Suppressor macrophage (primary cell): ENCODE results near the gene GSTP1.
"Not testable (repeated sequence)": the region's sequence is repeated elsewhere in the genome, so short reads cannot be mapped to it uniquely, and the experiment has no call there.

Source experiments
- DNase-seq, 4 experiments: peaks; one replicate each; pipeline ENCODE4 v3.0.0-alpha.2; 2020 to 2022

The GSTP1 gene

DNA sequence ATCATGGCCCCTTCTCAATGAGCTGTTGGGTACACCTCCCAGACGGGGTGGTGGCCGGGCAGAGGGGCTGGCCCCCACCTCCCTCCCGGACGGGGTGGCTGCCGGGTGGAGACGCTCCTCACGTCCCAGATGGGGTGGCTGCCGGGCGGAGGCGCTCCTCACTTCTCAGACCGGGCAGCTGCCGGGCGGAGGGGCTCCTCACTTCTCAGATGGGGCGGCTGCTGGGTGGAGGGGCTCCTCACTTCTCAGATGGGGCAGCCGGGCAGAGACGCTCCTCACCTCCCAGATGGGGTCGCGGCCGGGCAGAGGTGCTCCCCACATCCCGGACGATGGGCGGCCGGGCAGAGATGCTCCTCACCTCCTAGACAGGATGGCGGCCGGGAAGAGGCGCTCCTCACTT, 14.4 kb downstream of the GSTP1 start:
- DNase-seq: not testable (repeated sequence)

DNA sequence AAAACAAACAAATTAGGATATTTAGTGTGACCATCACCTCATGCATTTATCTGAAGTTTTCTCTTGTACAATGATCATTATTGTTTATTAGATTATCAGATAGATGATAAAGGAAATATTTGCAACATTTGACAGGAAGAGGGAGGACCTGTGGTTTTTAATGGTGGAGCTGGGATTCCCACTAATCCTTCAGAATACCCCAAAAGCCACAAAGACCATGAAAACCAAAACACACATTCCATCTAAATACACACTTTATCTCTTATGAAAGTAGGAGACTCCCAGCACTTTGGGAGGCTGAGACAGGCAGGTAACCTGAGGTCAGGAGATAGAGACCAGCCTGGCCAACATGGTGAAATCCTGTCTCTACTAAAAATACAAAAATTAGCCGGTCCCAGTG, 15.5 kb downstream of the GSTP1 start:
- no peak for DNase-seq

DNA sequence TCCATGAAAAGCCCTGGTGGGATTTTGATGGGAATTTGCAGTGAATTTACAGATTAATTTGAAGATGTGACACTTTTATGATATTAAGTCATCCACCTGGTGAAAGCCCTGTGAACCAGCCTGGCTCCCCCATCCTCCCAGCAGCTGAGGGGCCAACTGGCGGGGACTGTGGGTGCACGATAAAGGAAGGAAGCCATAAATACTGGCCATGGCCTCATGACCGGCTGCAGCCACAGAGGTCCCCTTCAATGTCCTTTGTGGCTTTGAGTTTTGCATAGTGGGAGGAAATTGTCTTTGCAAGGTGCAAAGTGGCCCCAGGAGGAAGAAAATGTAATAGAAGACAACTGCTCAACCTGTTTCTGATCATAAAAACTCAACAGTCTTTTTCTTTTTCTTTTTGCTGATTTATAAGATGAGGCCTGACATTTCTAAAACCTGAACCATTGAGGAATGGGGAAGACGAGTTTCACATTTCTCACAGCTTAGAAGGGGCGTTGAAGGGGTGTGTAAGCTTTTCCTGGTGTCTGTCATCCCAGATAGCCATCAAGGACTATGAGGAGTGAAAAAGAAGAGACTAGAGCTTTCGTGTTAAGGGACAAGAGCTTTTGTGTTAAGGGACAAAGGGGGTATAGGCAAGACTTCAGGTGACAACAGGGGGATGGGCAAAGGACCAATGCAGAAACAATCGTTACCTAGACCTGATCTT, 16.9 kb downstream of the GSTP1 start:
- DNase-seq: peak in 1 of 4 experiments; percentile 23

DNA sequence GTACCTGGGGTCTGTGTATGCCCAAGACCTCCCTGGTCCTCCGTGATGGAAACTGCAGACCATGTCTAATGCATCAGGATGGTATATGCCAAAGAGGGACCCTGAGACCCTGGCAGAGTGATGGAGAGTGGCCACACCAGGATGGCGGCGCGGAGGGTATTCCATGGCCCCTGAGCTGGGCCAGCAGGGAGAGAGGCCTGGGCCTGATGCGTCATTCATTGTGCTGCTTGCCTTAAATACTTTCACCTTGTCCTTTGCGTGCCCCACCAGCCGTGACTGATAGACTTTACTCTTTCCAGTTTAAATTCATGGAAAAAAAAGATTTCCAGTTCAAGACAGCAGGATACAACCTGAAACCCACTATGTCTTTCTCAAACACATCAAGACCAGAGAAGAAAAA, 17.5 kb downstream of the GSTP1 start:
- DNase-seq: no peak

DNA sequence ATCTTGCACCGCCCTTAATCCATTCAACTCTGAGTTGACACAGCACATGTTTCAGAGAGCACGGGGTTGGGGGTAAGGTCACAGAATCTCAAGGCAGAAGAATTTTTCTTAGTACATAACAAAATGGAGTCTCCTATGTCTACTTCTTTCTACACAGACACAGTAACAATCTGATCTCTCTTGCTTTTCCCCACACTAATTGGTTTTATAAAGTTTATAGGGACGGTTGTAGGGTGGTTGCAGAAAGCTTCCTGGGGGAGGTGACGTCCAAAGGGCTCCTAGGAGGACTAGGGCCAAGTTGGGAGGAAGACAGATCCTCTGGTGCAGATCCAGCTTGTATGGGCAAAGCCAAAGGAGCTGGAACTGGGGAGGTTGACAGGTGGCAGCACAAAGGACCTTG, 20.5 kb downstream of the GSTP1 start:
- not testable (repeated sequence) for DNase-seq

DNA sequence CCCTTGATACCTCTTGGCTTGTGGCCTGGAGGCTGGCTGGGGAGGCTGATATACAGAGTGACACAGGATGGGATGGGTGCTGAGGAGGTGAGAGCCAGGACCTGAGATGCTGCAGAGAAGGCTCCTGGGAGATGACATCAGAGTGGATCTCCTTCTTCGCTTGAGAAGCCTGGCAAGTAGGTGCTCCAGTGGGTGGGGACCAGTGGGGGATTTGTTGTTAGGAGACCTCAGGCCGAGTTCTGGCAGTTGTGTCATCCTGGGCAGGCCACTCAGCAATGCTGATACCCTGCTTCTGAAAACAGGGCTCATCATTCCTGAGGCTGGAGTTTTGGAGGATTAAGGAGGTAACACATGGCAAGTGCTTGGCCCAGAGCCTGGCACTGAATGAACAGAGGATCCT, 21.2 kb downstream of the GSTP1 start:
- DNase-seq: no peak

DNA sequence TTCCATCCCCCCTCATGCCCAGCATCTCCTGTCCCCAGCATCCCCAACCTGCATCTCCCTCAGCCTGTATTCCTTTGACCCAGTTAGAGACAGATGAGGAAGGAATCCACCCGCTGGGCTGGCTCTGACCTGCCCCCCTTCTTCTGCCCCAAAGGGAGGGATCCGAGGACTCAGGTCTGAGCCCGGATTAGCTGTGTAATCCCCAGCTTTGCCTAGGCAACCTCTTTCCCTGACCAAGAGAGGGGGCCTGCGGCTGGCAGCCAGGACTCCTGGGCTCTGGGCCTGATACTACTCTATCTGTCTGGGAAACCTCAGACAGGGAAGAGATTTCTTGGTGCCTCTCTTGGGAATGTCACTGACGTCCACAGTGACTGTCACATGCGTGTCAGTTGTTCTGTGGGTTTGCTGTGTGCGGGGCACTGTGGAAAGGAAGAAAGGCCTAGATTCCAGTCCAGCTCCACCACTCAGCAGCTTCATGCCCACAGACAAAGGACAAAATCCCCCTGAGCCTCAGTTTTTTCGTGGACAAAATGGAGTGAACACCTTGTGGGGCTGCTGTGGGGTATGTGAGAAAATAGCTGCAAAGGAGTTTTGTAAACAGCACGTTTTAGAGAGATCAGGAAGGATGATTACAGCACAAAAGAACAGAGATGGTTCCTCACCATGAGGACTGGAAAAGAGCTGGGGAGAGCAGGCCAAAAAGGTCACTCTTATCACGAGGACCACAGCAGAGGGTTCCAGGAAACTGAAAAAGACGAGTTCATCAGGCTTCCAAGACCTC, 21.8 kb downstream of the GSTP1 start:
- DNase-seq: no peak

DNA sequence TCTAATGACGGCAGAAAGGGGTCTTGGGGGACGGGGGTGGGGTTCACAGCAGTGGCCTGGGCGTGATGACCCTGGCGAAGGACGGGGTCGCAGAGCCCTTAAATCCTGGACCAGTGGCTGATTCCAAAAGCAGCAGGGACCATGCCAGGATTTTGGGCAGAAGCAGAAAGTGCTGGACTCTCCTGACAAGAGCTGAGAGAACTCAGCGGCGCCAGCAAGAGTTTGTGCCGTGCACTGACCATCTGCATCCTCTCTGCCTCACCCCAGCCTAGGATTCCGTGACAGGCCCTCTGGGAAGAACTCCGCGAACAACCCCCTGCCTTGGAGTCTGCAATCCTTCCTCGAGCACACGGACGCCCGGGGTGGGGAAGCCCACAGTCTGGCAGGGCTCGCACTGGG, 22.5 kb downstream of the GSTP1 start:
- DNase-seq: no peak

DNA sequence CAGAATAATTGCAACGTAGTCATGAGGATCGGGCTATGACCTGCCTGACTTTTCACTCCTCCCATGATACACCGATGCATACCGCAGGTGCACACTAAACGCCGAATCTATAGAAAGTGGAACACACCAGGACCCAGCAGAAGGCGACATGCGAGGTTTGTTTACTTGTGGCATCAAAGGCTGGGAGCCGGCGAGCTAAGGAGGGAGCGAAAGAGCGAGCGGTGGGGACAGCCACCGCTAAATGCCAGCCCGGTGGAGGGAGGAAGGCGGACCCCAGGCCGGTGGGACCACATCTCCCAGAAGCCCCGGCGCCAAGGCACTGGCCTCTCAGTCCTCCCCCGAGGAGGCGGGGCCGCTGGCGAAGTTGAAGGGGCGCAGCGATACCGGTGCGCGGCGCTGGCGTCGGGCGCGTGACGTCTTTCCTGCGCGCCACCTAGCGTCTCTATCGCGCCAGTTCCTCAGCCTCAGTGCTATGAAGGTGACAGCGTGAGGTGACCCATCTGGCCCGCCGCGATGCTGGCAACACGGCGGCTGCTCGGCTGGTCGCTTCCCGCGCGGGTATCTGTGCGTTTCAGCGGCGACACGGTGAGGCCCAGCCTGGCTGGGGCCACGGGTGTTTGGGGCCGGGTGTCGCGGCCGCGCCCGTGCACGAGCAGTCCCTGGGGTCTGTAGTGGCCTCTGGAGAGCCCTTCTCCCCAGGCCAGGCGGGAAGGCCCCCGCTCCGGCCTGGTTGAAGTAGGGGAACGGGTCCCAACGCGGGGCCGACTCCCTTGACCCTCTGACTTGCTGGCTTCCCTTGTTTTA, 23.1 kb downstream of the GSTP1 start, which contains the start of gene NDUFV1:
NDUFV1 (plus strand) TSS at position 445 of the 804 bp plus-strand sequence; CDS start at position 514, 69 bp downstream.
- peak; percentile 96 to 98 (median 97) for DNase-seq

DNA sequence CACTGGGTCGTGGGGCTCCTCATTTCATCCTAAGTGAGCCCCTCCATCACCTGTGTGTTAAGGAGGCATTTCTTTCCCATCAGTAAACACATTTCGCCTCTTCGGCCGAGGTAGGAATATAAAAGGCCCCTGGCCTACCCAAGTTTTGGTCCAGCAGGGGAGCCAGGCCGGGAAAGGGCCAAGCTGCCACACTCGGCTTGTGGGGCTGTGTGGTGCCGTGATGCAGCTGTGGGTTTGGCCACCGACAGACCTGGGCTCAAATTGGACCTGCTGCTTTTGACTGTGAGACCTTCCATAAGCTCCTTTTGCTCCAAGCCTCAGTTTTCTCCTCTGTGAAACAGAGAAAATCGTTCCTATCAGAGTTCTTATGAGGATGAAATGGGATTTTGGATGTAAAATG, 23.9 kb downstream of the GSTP1 start:
- DNase-seq: no peak

DNA sequence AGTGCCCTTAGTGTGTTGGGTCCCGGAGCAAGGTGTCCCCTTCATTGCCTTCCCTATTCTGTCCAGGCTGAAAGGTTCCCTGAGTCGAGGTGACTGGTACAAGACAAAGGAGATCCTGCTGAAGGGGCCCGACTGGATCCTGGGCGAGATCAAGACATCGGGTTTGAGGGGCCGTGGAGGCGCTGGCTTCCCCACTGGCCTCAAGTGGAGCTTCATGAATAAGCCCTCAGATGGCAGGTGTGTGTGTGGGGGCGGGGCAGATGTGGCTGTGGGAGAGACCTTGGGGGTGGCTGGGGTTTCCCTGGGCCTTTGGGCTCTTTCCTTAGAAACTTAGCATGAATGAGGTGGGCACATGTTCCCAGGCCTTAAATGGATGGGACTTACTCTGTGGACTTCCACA, 24.9 kb downstream of the GSTP1 start:
- DNase-seq: no peak

DNA sequence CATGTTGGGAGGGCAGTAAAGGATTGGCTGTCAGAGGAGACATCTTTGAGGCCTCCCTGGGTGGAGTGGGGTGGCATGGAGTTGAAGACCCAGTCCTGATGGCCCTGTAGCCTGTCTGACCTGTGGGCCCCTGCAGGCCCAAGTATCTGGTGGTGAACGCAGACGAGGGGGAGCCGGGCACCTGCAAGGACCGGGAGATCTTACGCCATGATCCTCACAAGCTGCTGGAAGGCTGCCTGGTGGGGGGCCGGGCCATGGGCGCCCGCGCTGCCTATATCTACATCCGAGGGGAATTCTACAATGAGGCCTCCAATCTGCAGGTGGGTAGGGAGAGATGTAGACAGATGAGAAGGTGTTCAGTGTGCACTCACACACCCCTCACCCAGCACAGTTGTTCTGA, 25.7 kb downstream of the GSTP1 start:
- DNase-seq: no peak

DNA sequence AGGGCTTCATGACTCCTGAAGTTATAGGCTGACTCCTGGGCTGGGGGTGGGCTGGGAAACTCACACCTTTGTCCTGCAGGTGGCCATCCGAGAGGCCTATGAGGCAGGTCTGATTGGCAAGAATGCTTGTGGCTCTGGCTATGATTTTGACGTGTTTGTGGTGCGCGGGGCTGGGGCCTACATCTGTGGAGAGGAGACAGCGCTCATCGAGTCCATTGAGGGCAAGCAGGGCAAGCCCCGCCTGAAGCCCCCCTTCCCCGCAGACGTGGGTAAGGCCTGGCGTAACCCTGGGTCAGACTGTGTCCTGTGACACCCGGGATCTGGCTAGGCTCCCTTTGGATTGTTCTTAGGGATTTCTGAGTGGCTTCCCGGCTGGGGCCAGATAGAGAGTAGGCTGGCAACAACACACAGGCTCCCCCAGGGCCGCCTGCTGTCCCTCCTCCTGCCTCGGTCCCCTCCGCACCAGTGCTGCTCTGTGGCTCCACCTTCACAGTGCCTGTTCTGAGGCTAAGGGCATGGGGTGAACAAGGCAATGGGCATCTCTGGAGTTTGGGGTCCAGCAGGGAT, 26.8 kb downstream of the GSTP1 start:
- no peak for DNase-seq

DNA sequence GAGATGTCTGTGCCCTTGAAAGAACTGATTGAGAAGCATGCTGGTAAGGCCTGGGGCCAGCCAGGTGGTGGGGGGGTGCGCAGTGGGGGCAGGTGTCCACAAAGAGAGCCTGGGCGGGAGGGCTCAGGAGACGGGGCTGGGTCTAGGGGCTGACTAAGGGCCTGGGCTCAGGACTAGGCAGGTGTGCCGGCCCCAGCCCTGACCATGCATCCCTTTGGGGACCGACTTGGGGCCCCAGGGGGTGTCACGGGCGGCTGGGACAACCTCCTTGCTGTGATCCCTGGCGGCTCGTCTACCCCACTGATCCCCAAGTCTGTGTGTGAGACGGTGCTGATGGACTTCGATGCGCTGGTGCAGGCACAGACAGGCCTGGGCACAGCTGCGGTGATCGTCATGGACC, 27.6 kb downstream of the GSTP1 start:
- no peak for DNase-seq

DNA sequence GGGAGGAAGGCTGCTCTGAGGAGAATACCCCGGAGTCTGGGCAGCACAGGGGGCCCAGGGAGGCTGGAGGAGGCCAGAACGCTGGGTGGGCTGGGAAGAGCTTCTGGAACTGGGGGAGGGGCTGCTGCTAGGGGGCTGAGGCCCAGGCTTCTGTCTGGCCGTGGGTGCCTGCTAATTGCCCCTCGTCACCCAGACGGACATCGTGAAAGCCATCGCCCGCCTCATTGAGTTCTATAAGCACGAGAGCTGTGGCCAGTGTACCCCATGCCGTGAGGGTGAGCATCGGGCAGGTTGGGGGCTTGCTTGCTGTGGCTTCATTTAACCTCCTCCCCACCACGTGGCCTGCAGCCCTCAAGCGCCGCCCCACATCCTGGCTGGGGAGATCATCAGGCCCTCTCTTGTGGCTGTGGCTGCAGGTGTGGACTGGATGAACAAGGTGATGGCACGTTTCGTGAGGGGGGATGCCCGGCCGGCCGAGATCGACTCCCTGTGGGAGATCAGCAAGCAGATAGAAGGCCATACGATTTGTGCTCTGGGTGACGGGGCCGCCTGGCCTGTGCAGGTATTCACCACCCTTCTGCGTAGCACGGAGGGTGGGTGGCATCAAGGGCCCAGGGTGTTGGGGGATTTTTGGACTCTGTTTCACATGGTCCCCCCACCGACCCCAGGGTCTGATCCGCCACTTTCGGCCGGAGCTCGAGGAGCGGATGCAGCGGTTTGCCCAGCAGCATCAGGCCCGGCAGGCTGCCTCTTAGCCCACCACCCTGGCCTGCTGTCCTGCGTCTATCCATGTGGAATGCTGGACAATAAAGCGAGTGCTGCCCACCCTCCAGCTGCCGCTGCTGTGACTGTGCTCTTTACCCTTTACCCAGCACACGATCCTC, 28.3 kb downstream of the GSTP1 start:
- no peak for DNase-seq

DNA sequence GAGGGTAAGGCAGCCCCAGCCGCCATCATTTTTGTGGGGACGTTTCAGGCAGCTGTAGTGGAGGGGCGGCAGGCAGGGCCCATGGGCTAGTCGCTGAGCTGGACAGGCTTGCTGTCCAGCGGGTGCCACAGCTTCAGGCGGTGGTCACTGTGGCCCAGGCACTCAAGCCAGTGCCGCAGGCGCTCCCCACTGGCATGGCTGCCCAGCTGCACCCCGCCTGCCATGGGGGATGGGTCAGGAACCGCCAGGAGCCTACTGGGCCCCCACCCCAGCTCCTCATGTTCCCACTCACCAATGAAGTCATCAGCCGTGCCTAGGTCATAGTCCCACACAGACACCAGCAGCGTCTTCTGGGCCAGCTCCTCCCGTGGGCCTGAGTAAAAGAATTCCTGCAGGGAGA, 29.1 kb downstream of the GSTP1 start:
- no peak for DNase-seq

DNA sequence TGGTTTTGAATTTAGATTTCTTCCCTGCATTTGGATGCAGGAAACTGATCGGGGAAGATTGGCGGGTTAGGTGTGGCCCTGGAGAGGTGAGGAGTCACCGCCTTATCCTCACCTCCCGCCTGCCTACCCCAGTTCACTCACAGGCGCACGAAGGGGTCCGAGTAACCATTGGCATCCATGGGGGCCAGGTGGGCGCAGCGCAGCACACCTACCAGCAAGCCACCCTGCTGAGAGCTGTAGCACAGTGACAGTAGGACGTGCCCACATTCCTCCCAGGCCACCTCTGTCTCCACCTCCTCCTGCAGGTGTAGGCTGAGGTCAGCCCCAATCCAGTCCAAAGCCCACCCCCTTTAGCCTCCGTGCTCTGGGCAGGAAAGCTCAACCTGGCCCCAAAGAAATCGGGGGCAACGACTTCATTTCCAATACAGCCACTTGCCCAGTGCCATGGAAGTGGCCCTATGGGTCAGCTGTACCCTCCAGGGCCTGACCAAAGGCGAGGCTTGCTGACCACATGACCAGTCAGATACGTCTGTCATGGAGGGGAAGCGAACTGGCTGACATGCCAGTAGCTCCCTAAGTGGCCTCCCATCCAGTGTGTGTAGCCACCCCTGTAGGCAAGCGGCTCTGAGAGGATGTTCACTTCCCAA, 29.8 kb downstream of the GSTP1 start:
- peak in 1 of 4 experiments; percentile 13 for DNase-seq

DNA sequence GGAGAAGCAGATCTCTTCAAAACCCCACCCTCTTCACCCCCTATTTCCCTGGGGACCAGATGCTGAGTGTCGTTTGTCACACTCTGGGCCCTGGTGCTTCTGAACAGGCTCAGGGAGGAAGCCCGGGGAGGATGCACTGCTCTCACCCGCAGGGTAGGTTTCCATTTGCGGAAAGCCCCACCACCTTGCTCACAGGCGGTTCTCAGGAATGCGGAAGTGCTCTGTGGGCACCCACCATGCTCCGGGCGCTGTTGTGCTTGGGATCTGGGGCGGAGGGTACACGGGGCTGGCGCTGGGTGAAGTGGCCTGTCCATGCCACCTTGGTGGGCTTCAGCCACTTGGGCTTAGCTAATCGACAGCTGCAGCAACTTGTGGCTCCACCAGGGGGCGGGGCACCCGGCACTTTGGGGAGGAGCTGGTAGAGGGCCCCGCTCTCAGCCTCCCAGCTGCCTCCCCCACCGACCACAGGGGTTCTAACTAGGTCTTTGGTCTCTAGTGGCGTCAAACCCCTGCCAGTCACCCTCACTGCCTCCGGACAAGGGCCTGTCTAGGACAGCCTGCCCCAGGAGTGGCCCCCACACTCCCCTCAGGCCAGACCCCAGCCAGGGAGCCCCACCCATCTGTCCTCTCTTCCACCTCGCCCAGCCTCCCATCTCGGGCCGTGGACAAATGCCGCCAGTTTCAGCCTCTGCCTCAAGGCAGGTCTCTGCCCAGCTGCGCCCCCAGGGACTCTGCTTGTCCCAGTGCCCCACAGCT, 30.5 kb downstream of the GSTP1 start:
- DNase-seq: peak; percentile 61 to 80 (median 75)

DNA sequence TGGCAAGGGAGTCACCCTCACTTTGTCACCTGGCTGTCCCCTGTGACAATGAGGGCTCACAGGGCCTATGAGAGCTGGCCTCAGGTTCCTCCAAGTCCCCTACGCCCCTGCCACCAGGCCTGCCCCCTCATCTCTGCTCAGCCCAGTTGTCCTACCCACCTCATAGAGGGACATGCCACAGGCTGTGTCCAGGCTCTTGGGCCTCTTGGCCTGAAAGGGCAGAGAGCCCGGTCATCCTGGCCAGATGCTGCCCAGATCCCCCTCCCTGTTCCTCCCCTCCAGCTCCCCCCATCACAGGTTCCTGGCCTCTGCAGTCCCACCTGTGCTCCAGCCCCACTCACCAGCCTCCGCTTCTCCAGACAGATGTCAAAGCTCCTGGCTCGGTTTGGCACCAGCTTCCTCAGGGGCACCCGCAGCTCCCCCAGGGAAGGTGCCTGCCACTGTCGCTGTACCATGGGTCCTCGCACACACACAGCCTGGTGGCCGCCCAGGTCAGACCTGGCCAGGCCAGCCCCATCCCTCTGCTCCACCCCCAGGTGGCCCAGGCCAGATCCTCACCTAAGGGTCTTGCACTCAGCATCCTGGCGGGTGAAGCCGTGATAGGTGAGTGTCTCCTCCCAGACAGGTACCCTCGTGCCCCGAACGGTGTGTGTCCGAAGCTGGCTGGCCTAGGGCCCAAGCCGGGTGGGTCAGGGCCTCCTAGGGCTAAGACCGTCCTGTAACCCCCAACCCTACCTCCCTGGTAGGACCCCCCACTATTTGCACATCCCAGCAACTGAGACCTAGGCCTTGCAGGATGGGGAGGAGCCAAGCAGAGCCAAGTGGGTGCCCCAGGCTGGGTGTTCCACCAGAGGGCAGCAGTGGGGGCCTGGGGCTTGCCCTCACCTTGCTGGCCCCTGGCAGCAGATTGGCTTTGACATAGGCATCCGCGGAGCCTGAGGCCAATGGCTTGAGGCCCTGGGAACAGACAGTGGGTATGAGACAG, 31.4 kb downstream of the GSTP1 start:
- DNase-seq: peak; percentile 35 to 69 (median 44)
